Epithelial cell of proximal tubule (primary cell): ENCODE measurements around the gene RTEL1. TPM values are rescaled to one million over a fixed set of nuclear protein-coding genes. Genes with fewer than 3 reads are reported as not detected.

Experiments
- DNase-seq: peaks from one replicate; pipeline ENCODE4 v3.0.0-alpha.2; 2011; ENCODE audit warnings: low read depth
- H3K4me3 ChIP-seq: 2 replicates; pipeline ENCODE4 v1.5.1; 2011; ENCODE audit warnings: low read depth, mild to moderate bottlenecking, low read length
- CTCF ChIP-seq: conservative IDR thresholded peaks from 2 replicates; pipeline ENCODE4 v1.5.1; 2012; ENCODE audit warnings: low read depth, mild to moderate bottlenecking, low read length
- total RNA-seq: library from RNA; depleted of rRNA; stranded (reverse); fragments of >200 nt; gene quantifications from 2 replicates; pipeline ENCODE4 v1.2.3, GENCODE V29; 2015

Gene RTEL1
- total RNA-seq, 1 donor from 2014 or later, result 26.5 TPM

- no peak for TF ChIP-seq CTCF
- no peak for DNase-seq
- peak overlapping the region; percentile 68 for H3K4me3 ChIP-seq
Measured at GRCh38 chr20:63741676-63742380, 83.7 kb downstream of the RTEL1 start.

GRCh38 chr20:63742381-63743024 is 84.4 kb downstream of the RTEL1 start:
- DNase-seq, result no peak
- no peak for TF ChIP-seq CTCF
- H3K4me3 ChIP-seq, result no peak overlapping the region

GRCh38 chr20:63743210-63743970 is 85.3 kb downstream of the RTEL1 start:
- TF ChIP-seq CTCF, result no peak
- H3K4me3 ChIP-seq, result no peak overlapping the region
- DNase-seq, result no peak

- DNase-seq, result no peak
- TF ChIP-seq CTCF, result no peak
- H3K4me3 ChIP-seq, result no peak overlapping the region
Measured at GRCh38 chr20:63744158-63744557, 86.0 kb downstream of the RTEL1 start.

- no peak for TF ChIP-seq CTCF
- no peak for DNase-seq
- H3K4me3 ChIP-seq, result no peak overlapping the region
Measured at GRCh38 chr20:63744574-63745423, 86.7 kb downstream of the RTEL1 start.

- DNase-seq, result no peak
- no peak overlapping the region for H3K4me3 ChIP-seq
- TF ChIP-seq CTCF, result no peak
Measured at GRCh38 chr20:63745424-63745805, 87.3 kb downstream of the RTEL1 start.

Other genes starting within 250 kb of the RTEL1 start
- gene KCNQ2, start 185.7 kb upstream of the RTEL1 start, total RNA-seq, result 0.14 TPM in 1 of 2 replicates, not detected in the other
- gene EEF1A2, start 159.2 kb upstream of the RTEL1 start, total RNA-seq, result 1.2 and 20.0 TPM in 2 replicates
- 99.3 and 247 TPM in 2 replicates for gene PPDPF, start 137.5 kb upstream of the RTEL1 start, total RNA-seq
- not detected in 2 replicates for gene PTK6, start 120.9 kb upstream of the RTEL1 start, total RNA-seq
- gene SRMS, start 110.6 kb upstream of the RTEL1 start, total RNA-seq, result not detected in 2 replicates
- gene FNDC11, start 104.2 kb upstream of the RTEL1 start, total RNA-seq, result 1.7 TPM in 2 replicates
- gene HELZ2, start 84.1 kb upstream of the RTEL1 start, total RNA-seq, result 25.7 and 48.8 TPM in 2 replicates
- 10.5 and 10.7 TPM in 2 replicates for gene GMEB2, start 31.2 kb upstream of the RTEL1 start, total RNA-seq
- 64.5 and 112 TPM in 2 replicates for gene STMN3, start 4.9 kb upstream of the RTEL1 start, total RNA-seq
- gene TNFRSF6B, start 38.3 kb downstream of the RTEL1 start, total RNA-seq, result 509 and 817 TPM in 2 replicates
- 42.1 and 49.0 TPM in 2 replicates for gene ARFRP1, start 49.7 kb downstream of the RTEL1 start, total RNA-seq
- 36.5 and 57.2 TPM in 2 replicates for gene ZGPAT, start 49.7 kb downstream of the RTEL1 start, total RNA-seq
- gene LIME1, start 78.4 kb downstream of the RTEL1 start, total RNA-seq, result 6.5 and 19.1 TPM in 2 replicates
- gene SLC2A4RG, start 81.5 kb downstream of the RTEL1 start, total RNA-seq, result 91.5 and 91.9 TPM in 2 replicates
- gene ZBTB46, start 173.0 kb downstream of the RTEL1 start, total RNA-seq, result 0.58 and 0.72 TPM in 2 replicates
- not detected in 2 replicates for gene ABHD16B, start 203.2 kb downstream of the RTEL1 start, total RNA-seq
- gene TPD52L2, start 207.0 kb downstream of the RTEL1 start, total RNA-seq, result 112 and 128 TPM in 2 replicates
- gene DNAJC5, start 236.8 kb downstream of the RTEL1 start, total RNA-seq, result 46.1 and 46.4 TPM in 2 replicates